HepG2 (cell line): ENCODE measurements around the gene CD58. TPM values are rescaled to one million over a fixed set of nuclear protein-coding genes. Genes with fewer than 3 reads are reported as not detected.

Experiments used
- ETV5 ChIP-seq: IDR thresholded peaks from 2 replicates; pipeline ENCODE4 v1.6.1; 2018; ENCODE audit warnings: missing biosample characterization, missing genetic modification reagents, inconsistent platforms, borderline replicate concordance
- IRX3 ChIP-seq: sonication (generic); formaldehyde crosslinking; IDR thresholded peaks from 2 replicates; pipeline ENCODE4 v1.8.1; 2023; ENCODE audit warnings: mild to moderate bottlenecking, low read depth, missing genetic modification reagents, borderline replicate concordance
- NFE2L2 ChIP-seq: fragments of 150-350 bp; IDR thresholded peaks from 2 replicates; pipeline ENCODE4 v1.6.1; 2014; ENCODE audit warnings: low read length
- SALL1 ChIP-seq: sonication (generic); formaldehyde crosslinking; IDR thresholded peaks from 2 replicates; pipeline ENCODE4 v1.8.0; 2022; ENCODE audit warnings: mild to moderate bottlenecking, missing genetic modification reagents
- TCF7 ChIP-seq: sonication (generic); IDR thresholded peaks from 2 replicates; pipeline ENCODE4 v1.6.1; 2016; ENCODE audit warnings: antibody characterized with exemption, low read depth
- ZBTB34 ChIP-seq: sonication (generic); formaldehyde crosslinking; IDR thresholded peaks from 2 replicates; pipeline ENCODE4 v1.8.0; 2022; ENCODE audit warnings: mild to moderate bottlenecking, missing genetic modification reagents
- ZBTB42 ChIP-seq: sonication (generic); formaldehyde crosslinking; IDR thresholded peaks from 2 replicates; pipeline ENCODE4 v1.5.0; 2020; ENCODE audit warnings: mild to moderate bottlenecking, missing genetic modification reagents
- ZNF256 ChIP-seq: sonication (generic); formaldehyde crosslinking; conservative IDR thresholded peaks from 2 replicates; pipeline ENCODE4 v1.4.0; 2020; ENCODE audit warnings: missing genetic modification reagents
- ZNF260 ChIP-seq: sonication (generic); formaldehyde crosslinking; IDR thresholded peaks from 2 replicates; pipeline ENCODE4 v1.4.0; 2020; ENCODE audit warnings: missing genetic modification reagents, low read depth, mild to moderate bottlenecking, borderline replicate concordance
- ZNF343 ChIP-seq: sonication (generic); formaldehyde crosslinking; IDR thresholded peaks from 2 replicates; pipeline ENCODE4 v1.4.0; 2020; ENCODE audit warnings: mild to moderate bottlenecking, missing genetic modification reagents
- ZNF451 ChIP-seq: sonication (generic); formaldehyde crosslinking; IDR thresholded peaks from 2 replicates; pipeline ENCODE4 v1.5.0; 2020; ENCODE audit warnings: mild to moderate bottlenecking, missing genetic modification reagents
- polyA plus RNA-seq, 8 experiments: library from polyadenylated mRNA; depleted of rRNA in 3 of 8; stranded (reverse) in 7 of 8; unstranded in 1 of 8; fragments of >200 nt; fragmentation: Illumina TruSeq in 4 of 8; extraction: Trizol in 4 of 8; gene quantifications; 2 replicates each; pipeline versions ENCODE4 v1.2.1 to v1.2.3, GENCODE V29; 2011 to 2016; ENCODE audit warnings: low read depth in 4 of 8, missing spikeins in 1 of 8, mixed read lengths in 1 of 8; ENCODE audit not compliant: insufficient read depth in 1 of 8
- total RNA-seq, 5 experiments: library from RNA; depleted of rRNA; stranded (reverse); fragments of >200 nt; fragmentation: Illumina TruSeq; extraction: Trizol; gene quantifications; 2 replicates each; pipeline ENCODE4 v1.2.3, GENCODE V29; 2016; ENCODE audit warnings: low read depth in 1 of 5
- TF ChIP-seq, protein P1 (sequence below): sonication (generic); formaldehyde crosslinking; IDR thresholded peaks from 2 replicates; pipeline ENCODE4 v1.4.0; 2020; ENCODE audit warnings: missing genetic modification reagents, mild to moderate bottlenecking, borderline replicate concordance
- TF ChIP-seq, protein P2 (sequence below): sonication (generic); formaldehyde crosslinking; IDR thresholded peaks from 2 replicates; pipeline ENCODE4 v1.5.0; 2020; ENCODE audit warnings: missing genetic modification reagents, mild to moderate bottlenecking, borderline replicate concordance
- TF ChIP-seq, protein P3 (sequence below): sonication (generic); formaldehyde crosslinking; IDR thresholded peaks from 2 replicates; pipeline ENCODE4 v1.4.0; 2020; ENCODE audit warnings: missing genetic modification reagents
- TF ChIP-seq, protein P4 (sequence below): sonication (generic); formaldehyde crosslinking; IDR thresholded peaks from 2 replicates; pipeline ENCODE4 v1.5.1; 2020; ENCODE audit warnings: mild to moderate bottlenecking, moderate library complexity, missing genetic modification reagents

CD58 gene
- total and polyA plus RNA-seq, 2 of the 13 experiments (the other 11 are each of a cell fraction or from before 2014, with no cell fraction given), result 9.4 to 13.5 TPM

DNA sequence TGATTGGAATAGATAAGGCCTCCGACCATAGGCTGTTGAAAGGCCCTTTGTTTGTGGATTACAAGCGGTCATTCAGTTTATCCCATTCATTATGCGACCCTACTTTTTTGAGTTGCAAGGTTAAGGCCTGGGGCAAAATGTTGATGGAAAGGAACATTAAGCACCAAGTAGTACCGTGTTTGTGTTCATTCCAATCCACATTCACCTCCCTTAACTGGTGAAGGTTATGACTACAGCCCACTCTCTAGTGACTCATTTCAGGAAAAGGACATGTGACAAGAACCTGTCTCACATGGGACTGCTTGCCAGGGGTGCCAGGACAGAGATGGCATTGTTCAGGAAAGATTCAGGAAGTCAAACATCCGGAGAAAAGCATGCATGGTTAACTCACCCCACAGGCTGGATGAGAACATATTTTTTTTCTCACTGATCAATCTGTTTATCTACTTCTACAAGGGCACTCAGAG, 81.6 kb downstream of the CD58 start (continued):
- TF ChIP-seq, protein P1, sequence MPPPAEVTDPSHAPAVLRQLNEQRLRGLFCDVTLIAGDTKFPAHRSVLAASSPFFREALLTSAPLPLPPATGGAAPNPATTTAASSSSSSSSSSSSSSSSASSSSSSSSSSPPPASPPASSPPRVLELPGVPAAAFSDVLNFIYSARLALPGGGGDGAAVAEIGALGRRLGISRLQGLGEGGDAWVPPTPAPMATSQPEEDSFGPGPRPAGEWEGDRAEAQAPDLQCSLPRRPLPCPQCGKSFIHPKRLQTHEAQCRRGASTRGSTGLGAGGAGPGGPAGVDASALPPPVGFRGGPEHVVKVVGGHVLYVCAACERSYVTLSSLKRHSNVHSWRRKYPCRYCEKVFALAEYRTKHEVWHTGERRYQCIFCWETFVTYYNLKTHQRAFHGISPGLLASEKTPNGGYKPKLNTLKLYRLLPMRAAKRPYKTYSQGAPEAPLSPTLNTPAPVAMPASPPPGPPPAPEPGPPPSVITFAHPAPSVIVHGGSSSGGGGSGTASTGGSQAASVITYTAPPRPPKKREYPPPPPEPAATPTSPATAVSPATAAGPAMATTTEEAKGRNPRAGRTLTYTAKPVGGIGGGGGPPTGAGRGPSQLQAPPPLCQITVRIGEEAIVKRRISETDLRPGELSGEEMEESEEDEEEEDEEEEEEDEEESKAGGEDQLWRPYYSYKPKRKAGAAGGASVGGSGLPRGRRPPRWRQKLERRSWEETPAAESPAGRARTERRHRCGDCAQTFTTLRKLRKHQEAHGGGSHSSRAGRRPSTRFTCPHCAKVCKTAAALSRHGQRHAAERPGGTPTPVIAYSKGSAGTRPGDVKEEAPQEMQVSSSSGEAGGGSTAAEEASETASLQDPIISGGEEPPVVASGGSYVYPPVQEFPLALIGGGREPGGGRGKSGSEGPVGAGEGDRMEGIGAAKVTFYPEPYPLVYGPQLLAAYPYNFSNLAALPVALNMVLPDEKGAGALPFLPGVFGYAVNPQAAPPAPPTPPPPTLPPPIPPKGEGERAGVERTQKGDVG (CRISPR knock-in tag), result no peak
- no peak for TF ChIP-seq ZNF343 (CRISPR knock-in tag)
- no peak for TF ChIP-seq ZBTB42
- no peak for TF ChIP-seq ZNF256
- no peak for TF ChIP-seq ZNF451 (CRISPR knock-in tag)
- no peak for TF ChIP-seq NFE2L2
- TF ChIP-seq, protein P2, sequence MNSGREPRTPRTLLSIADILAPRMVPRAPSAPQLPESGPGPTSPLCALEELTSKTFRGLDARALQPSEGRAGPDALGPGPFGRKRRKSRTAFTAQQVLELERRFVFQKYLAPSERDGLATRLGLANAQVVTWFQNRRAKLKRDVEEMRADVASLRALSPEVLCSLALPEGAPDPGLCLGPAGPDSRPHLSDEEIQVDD, result no peak
- no peak for TF ChIP-seq IRX3 (CRISPR knock-in tag)
- TF ChIP-seq ETV5 (CRISPR knock-in tag), result peak; percentile 100
- TF ChIP-seq, protein P3, sequence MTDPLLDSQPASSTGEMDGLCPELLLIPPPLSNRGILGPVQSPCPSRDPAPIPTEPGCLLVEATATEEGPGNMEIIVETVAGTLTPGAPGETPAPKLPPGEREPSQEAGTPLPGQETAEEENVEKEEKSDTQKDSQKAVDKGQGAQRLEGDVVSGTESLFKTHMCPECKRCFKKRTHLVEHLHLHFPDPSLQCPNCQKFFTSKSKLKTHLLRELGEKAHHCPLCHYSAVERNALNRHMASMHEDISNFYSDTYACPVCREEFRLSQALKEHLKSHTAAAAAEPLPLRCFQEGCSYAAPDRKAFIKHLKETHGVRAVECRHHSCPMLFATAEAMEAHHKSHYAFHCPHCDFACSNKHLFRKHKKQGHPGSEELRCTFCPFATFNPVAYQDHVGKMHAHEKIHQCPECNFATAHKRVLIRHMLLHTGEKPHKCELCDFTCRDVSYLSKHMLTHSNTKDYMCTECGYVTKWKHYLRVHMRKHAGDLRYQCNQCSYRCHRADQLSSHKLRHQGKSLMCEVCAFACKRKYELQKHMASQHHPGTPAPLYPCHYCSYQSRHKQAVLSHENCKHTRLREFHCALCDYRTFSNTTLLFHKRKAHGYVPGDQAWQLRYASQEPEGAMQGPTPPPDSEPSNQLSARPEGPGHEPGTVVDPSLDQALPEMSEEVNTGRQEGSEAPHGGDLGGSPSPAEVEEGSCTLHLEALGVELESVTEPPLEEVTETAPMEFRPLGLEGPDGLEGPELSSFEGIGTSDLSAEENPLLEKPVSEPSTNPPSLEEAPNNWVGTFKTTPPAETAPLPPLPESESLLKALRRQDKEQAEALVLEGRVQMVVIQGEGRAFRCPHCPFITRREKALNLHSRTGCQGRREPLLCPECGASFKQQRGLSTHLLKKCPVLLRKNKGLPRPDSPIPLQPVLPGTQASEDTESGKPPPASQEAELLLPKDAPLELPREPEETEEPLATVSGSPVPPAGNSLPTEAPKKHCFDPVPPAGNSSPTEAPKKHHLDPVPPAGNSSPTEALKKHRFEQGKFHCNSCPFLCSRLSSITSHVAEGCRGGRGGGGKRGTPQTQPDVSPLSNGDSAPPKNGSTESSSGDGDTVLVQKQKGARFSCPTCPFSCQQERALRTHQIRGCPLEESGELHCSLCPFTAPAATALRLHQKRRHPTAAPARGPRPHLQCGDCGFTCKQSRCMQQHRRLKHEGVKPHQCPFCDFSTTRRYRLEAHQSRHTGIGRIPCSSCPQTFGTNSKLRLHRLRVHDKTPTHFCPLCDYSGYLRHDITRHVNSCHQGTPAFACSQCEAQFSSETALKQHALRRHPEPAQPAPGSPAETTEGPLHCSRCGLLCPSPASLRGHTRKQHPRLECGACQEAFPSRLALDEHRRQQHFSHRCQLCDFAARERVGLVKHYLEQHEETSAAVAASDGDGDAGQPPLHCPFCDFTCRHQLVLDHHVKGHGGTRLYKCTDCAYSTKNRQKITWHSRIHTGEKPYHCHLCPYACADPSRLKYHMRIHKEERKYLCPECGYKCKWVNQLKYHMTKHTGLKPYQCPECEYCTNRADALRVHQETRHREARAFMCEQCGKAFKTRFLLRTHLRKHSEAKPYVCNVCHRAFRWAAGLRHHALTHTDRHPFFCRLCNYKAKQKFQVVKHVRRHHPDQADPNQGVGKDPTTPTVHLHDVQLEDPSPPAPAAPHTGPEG (CRISPR knock-in tag), result no peak
- no peak for TF ChIP-seq ZBTB34 (CRISPR knock-in tag)
- peak; percentile 79 for TF ChIP-seq SALL1 (CRISPR knock-in tag)
- TF ChIP-seq, protein P4, sequence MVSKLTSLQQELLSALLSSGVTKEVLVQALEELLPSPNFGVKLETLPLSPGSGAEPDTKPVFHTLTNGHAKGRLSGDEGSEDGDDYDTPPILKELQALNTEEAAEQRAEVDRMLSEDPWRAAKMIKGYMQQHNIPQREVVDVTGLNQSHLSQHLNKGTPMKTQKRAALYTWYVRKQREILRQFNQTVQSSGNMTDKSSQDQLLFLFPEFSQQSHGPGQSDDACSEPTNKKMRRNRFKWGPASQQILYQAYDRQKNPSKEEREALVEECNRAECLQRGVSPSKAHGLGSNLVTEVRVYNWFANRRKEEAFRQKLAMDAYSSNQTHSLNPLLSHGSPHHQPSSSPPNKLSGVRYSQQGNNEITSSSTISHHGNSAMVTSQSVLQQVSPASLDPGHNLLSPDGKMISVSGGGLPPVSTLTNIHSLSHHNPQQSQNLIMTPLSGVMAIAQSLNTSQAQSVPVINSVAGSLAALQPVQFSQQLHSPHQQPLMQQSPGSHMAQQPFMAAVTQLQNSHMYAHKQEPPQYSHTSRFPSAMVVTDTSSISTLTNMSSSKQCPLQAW (CRISPR knock-in tag), result peak; percentile 81
- no peak for TF ChIP-seq TCF7
- no peak for TF ChIP-seq ZNF260 (CRISPR knock-in tag)
